H1 (cell line): Measurements from ENCODE around the gene SMIM13. TPM values are rescaled to one million over a fixed set of nuclear protein-coding genes. Genes with fewer than 3 reads are reported as not detected.
A peak's percentile ranks its signal among the peaks of the same experiment; 100 is the strongest.

ENCODE experiments used
- ATF2 ChIP-seq: IDR thresholded peaks from 2 replicates; pipeline ENCODE4 v1.6.1; 2012; ENCODE audit warnings: low read length, inconsistent platforms
- CBX8 ChIP-seq: fragments of 300-800, 300-1000 bp; sonication (generic); IDR thresholded peaks from 2 replicates; pipeline ENCODE4 v1.7.1; 2016; ENCODE audit warnings: low read depth, low read length, borderline replicate concordance
- CHD2 ChIP-seq: IDR thresholded peaks from 2 replicates; pipeline ENCODE4 v1.6.1; 2012; ENCODE audit warnings: low read length, improper control_type of control experiment
- CREB1 ChIP-seq: IDR thresholded peaks from 2 replicates; pipeline ENCODE4 v1.6.1; 2012; ENCODE audit warnings: inconsistent platforms
- CTBP2 ChIP-seq: IDR thresholded peaks from 2 replicates; pipeline ENCODE4 v1.7.0; 2011; ENCODE audit warnings: borderline replicate concordance, mild to moderate bottlenecking, moderate library complexity, mixed read lengths, low read length; ENCODE audit not compliant: insufficient read depth, insufficient read length
- EGR1 ChIP-seq: IDR thresholded peaks from 2 replicates; pipeline ENCODE4 v1.6.1; 2011; ENCODE audit warnings: low read depth, low read length, borderline replicate concordance
- EP300 ChIP-seq, 2 experiments: IDR thresholded peaks; 1 replicate in 1 of 2; 2 replicates in 1 of 2; pipeline ENCODE4 v1.6.1; 2011 to 2012; ENCODE audit warnings: low read depth in 2 of 2, low read length in 2 of 2, mild to moderate bottlenecking in 2 of 2, borderline replicate concordance in 1 of 2, inconsistent platforms in 1 of 2, moderate library complexity in 1 of 2
- JUN ChIP-seq: IDR thresholded peaks from 2 replicates; pipeline ENCODE4 v1.6.1; 2011; ENCODE audit warnings: low read depth, mild to moderate bottlenecking, improper control_type of control experiment, low read length
- JUND ChIP-seq: IDR thresholded peaks from 2 replicates; pipeline ENCODE4 v1.6.1; 2011; ENCODE audit warnings: mild to moderate bottlenecking, improper control_type of control experiment, low read length
- KDM1A ChIP-seq: fragments of 200-600, 300-600 bp; sonication (generic); IDR thresholded peaks from 2 replicates; pipeline ENCODE4 v1.7.1; 2016; ENCODE audit warnings: mild to moderate bottlenecking, low read length, borderline replicate concordance
- KDM5A ChIP-seq: fragments of 200-600 bp; IDR thresholded peaks from 2 replicates; pipeline ENCODE4 v1.7.1; 2012; ENCODE audit warnings: mild to moderate bottlenecking, low read length, inconsistent platforms, mixed read lengths
- MAX ChIP-seq: IDR thresholded peaks from 2 replicates; pipeline ENCODE4 v1.6.1; 2012; ENCODE audit warnings: inconsistent platforms
- RAD21 ChIP-seq, 2 experiments: IDR thresholded peaks in 1 of 2; conservative IDR thresholded peaks in 1 of 2; 2 replicates each; pipeline ENCODE4 v1.6.1; 2011; ENCODE audit warnings: low read depth in 2 of 2, low read length in 2 of 2, improper control_type of control experiment in 1 of 2, inconsistent platforms in 1 of 2, mild to moderate bottlenecking in 1 of 2, moderate library complexity in 1 of 2
- RXRA ChIP-seq: IDR thresholded peaks from 2 replicates; pipeline ENCODE4 v1.6.1; 2011; ENCODE audit warnings: low read depth, mild to moderate bottlenecking, low read length, moderate library complexity; ENCODE audit not compliant: insufficient read depth
- USF2 ChIP-seq: IDR thresholded peaks from 2 replicates; pipeline ENCODE4 v1.6.1; 2011; ENCODE audit warnings: low read length, improper control_type of control experiment
- YY1 ChIP-seq: IDR thresholded peaks from 2 replicates; pipeline ENCODE4 v1.6.1; 2011; ENCODE audit warnings: low read depth, mild to moderate bottlenecking, low read length
- polyA plus RNA-seq, 7 experiments: library from polyadenylated mRNA; depleted of rRNA in 3 of 7; stranded (reverse) in 5 of 7; unstranded in 2 of 7; fragments of >200 nt in 5 of 7; fragments of 200-250 nt in 2 of 7; gene quantifications; 1 replicate in 5 of 7; 2 replicates in 1 of 7; 4 replicates in 1 of 7; pipeline versions ENCODE4 v1.2.1 to v1.2.3, GENCODE V29; 2011 to 2013; ENCODE audit warnings: missing spikeins in 2 of 7, mixed read lengths in 2 of 7
- total RNA-seq: library from RNA; stranded (reverse); fragmentation: NEBNext Ultra II Directional; extraction: Animal tissue kit (Norgen Biotek cat#: 25700); gene quantifications from 2 replicates; pipeline ENCODE4 v1.2.1, GENCODE V29; 2021

SMIM13 gene
- total and polyA plus RNA-seq, 2 of the 8 experiments (the other 6 are each of a cell fraction or from before 2014, with no cell fraction given): 1.7 to 10.6 TPM

- TF ChIP-seq RXRA (no peak), MAX (peak; percentile 15; the same call in 1 of the 2 replicates), KDM1A (no peak), USF2 (no peak), YY1 (peak; percentile 22; the same call in 1 of the 2 replicates), RAD21 (IDR thresholded peaks at IDR 0.05 in 1 of 2, conservative IDR thresholded peaks at IDR 0.05 in 1 of 2; ENCODE audit: low read depth in 2 of 2, low read length in 2 of 2) (peak; percentile 57 to 77), JUN (no peak), CTBP2 (no peak), EGR1 (peak; percentile 3; the same call in 1 of the 2 replicates), CHD2 (peak; percentile 48; the same call in 1 of the 2 replicates), CREB1 (no peak), KDM5A (no peak), ATF2 (no peak), JUND (peak; percentile 46; the same call in 1 of the 2 replicates), EP300 (IDR thresholded peaks at IDR 0.05; ENCODE audit: borderline replicate concordance in 1 of 2, low read depth in 2 of 2, low read length in 2 of 2) (peak in 1 of 2 experiments; percentile 22; a peak in 1 of 3 replicates), CBX8 (no peak)
- TF ChIP-seq, all 59 proteins: peak for 13
Measured at GRCh38 chr6:11043961-11044711, 49.5 kb upstream of the SMIM13 start, which contains the start of gene ELOVL2 (continued).
